Measurements from ENCODE around the gene DCTD. TPM values are rescaled to one million over a fixed set of nuclear protein-coding genes. Genes with fewer than 3 reads are reported as not detected.

Gene DCTD
- total RNA-seq, 1 experiment from 2014 or later = 100 TPM

DNA sequence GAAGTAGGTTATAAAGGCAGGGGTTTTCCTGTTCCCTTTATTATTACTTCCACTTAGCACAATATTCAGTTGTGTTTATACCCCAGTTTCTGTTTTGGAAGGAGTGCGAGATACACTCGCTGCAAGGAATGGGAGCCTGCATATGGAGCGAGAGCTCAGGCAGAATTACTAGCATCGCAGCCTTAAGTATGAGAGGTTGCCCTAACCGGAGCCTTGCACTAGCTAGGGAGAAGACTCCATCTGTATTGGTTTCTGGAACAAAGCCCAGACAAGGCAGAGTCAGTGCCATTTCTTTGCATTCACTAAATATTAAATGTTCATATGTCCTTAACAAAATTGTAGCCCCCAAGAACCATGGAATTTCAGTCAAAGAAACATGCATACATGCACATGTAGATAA, 6.2 kb upstream of the DCTD start:
- no peak overlapping the region for H2BK12ac ChIP-seq (ENCODE audit: insufficient read length, low read depth, low read length)
- H3K4me1 ChIP-seq (ENCODE audit: insufficient read depth, low read length) = no peaks in the 10 kb centered on the region
- H3K4me3 Mint-ChIP-seq = no peak overlapping the region
- no peak overlapping the region for H3K4ac ChIP-seq (ENCODE audit: low read depth, low read length)
- no peak overlapping the region for H2AFZ ChIP-seq (ENCODE audit: low read length)
- no peak overlapping the region for H3K18ac ChIP-seq (ENCODE audit: insufficient read length, low read depth, low read length)
- no peak overlapping the region; a peak in 1 of 7 replicates for H3K27ac Mint-ChIP-seq
- no peak overlapping the region for H3K23ac ChIP-seq (ENCODE audit: insufficient read length, low read depth, low read length)
- no peak overlapping the region for H2BK20ac ChIP-seq (ENCODE audit: low read depth, low read length, poor library complexity, severe bottlenecking)
- no peaks in the 10 kb centered on the region for H3K36me3 Mint-ChIP-seq (ENCODE audit: insufficient read depth in 1 of 3, low read depth in 3 of 3)
- no peak overlapping the region for H3K14ac ChIP-seq (ENCODE audit: insufficient read depth, low read length)
- no peak overlapping the region for H2BK120ac ChIP-seq (ENCODE audit: low read depth, low read length, poor library complexity, severe bottlenecking)
- no CpG with 5 or more reads among the region's 5 CpGs for WGBS (ENCODE audit: extremely low coverage, insufficient read length, low lambda C conversion rate)
- no peak overlapping the region for H2BK5ac ChIP-seq (ENCODE audit: insufficient read length, low read length)
- DNase-seq = no peak
- TF ChIP-seq, protein P1, sequence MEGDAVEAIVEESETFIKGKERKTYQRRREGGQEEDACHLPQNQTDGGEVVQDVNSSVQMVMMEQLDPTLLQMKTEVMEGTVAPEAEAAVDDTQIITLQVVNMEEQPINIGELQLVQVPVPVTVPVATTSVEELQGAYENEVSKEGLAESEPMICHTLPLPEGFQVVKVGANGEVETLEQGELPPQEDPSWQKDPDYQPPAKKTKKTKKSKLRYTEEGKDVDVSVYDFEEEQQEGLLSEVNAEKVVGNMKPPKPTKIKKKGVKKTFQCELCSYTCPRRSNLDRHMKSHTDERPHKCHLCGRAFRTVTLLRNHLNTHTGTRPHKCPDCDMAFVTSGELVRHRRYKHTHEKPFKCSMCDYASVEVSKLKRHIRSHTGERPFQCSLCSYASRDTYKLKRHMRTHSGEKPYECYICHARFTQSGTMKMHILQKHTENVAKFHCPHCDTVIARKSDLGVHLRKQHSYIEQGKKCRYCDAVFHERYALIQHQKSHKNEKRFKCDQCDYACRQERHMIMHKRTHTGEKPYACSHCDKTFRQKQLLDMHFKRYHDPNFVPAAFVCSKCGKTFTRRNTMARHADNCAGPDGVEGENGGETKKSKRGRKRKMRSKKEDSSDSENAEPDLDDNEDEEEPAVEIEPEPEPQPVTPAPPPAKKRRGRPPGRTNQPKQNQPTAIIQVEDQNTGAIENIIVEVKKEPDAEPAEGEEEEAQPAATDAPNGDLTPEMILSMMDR (conservative IDR thresholded peaks at IDR 0.05) = no peak
- H3K4me1 Mint-ChIP-seq = peaks cover 9 to 14% of the 10 kb centered on the region in 2 experiments
- H3K9me3 Mint-ChIP-seq = no peaks in the 10 kb centered on the region
- H2AK5ac ChIP-seq (ENCODE audit: insufficient read length, low read length) = no peak overlapping the region
- H3K9ac ChIP-seq (ENCODE audit: extremely low read depth, insufficient read length, low read length) = no peak overlapping the region
- no peaks in the 10 kb centered on the region for H3K23me2 ChIP-seq (ENCODE audit: insufficient read length, low read depth, low read length, poor library complexity, severe bottlenecking)
- H4K91ac ChIP-seq (ENCODE audit: insufficient read length, low read depth, low read length) = no peak overlapping the region
- H4K8ac ChIP-seq (replicated peaks; ENCODE audit: insufficient read length, low read depth, low read length) = no peak overlapping the region
- H4K20me1 ChIP-seq (ENCODE audit: control insufficient read depth, insufficient read depth, insufficient read length) = no peaks in the 10 kb centered on the region
- H3K27ac ChIP-seq (ENCODE audit: insufficient read length, low read depth, low read length) = no peak overlapping the region
- H3K79me1 ChIP-seq (ENCODE audit: insufficient read depth, low read depth, low read length, poor library complexity, severe bottlenecking) = no peaks in the 10 kb centered on the region
- H3K9me3 ChIP-seq (ENCODE audit: control insufficient read depth, low read depth, low read length) = no peaks in the 10 kb centered on the region
- no peak overlapping the region for H2BK15ac ChIP-seq (ENCODE audit: low read depth, low read length)
- peaks cover 9% of the 10 kb centered on the region for H3K27me3 Mint-ChIP-seq (ENCODE audit: low read depth)
- H3K4me2 ChIP-seq (ENCODE audit: insufficient read depth, insufficient read length, low read length) = no peak overlapping the region
- no peaks in the 10 kb centered on the region for H3K27me3 ChIP-seq (ENCODE audit: insufficient read depth, low read length)
- H3K79me2 ChIP-seq (ENCODE audit: insufficient read depth, low read length) = no peaks in the 10 kb centered on the region
- no peak overlapping the region for H4K5ac ChIP-seq (ENCODE audit: insufficient read length, low read depth, low read length)
- H3K56ac ChIP-seq (ENCODE audit: insufficient read length, low read depth, low read length) = no peak overlapping the region
- H3T11ph ChIP-seq (ENCODE audit: low read length) = no peak overlapping the region
